SK-N-MC (cell line): ENCODE data around the gene CASZ1.

ENCODE experiments used
- EZH2 ChIP-seq: fragments of 200-600 bp; sonication (generic); IDR thresholded peaks from one replicate; pipeline ENCODE4 v1.6.1; 2017; ENCODE audit warnings: antibody characterized with exemption
- POLR2AphosphoS5 ChIP-seq: IDR thresholded peaks from 2 replicates; pipeline ENCODE4 v1.6.1; 2012; ENCODE audit warnings: mild to moderate bottlenecking, low read depth, low read length, borderline replicate concordance

DNA sequence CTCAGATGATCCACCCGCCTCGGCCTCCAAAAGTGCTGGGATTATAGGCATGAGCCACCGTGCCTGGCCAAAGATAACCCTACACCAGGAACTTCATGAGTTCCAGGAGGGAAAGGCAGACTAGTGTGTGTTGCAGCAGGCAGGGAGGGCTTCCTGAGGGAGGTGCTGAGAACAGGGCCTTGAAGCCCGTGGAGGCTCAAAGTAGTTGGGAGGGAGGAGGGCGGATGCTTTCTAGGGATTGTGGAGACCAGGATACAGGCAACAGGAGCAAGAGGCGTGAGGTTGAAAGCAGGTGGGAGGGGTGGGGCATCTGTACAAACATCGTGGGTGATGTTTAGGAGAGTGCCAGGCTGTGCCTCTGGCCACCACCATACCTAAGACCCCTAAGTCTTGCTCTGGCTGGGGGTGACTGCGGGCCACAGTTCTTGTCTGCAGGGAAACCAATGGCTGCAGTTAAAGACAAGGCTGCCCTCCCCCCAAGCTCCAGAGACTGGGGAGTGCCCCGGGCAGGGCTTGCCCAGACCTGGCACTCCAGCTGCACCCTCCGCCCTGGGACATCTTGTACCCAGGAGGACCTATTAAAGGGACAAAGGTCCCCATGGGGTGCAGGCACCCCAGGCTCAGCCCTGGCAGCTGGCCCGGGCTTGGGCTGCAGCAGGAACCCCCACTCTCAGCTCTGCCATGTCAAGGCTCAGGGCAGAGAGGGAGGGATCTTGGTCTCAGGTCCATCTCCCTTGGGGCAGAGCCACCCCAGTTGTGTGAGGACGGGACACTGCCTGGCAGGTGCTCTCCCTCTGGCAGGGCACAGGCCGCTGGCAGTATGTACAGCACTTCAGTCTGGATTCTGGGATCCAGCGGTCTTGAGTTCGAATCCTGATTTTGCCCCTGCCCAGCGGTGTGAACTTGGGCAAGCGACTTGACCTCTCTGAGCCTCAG lies 22.1 kb upstream of the CASZ1 start:
- TF ChIP-seq EZH2 (no peak), POLR2AphosphoS5 (no peak)
